ENCODE data around the gene SRGAP2B.
"Not testable (repeated sequence)": the region's sequence is repeated elsewhere in the genome, so short reads cannot be mapped to it uniquely, and the experiment has no call there.

Gene SRGAP2B

DNA sequence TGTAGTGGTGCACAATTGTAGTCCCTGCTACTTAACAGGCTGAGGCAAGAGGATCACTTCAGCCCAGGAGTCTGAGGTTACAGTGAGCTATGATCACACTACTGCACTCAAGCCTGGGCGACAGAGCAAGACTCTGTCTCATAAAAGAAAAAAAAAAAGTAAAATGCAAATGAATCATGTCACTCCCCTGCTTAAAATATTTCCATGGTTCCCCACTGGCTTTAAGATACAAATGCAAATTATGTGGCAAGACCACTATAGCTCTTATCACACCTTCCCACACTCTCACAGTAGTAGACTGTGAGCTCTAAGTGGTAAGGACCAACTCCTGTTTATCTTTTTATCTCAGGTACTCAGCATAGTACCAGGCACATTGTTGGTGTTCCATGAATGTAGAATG, 53.6 kb downstream of the SRGAP2B start:
- not testable (repeated sequence) for DNase-seq

DNA sequence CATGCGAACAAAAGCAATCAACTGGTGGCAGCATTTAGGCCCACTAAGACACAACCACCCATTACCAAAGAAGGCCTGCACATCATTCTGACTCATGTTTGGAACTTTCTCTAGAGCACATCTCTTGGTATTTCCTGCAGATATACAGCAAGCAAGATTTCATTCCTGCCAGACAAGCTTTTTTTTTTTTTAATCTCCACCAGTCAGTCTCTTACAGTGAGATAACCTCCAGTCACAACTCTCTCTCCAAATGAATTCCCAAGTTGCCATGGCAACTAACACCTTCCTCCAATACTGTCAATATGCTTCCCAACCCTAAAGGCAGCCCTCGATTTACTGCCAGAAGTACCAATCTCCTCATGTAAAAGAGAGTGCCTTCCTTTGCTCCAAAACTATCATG, 59.1 kb downstream of the SRGAP2B start:
- not testable (repeated sequence) for DNase-seq

DNA sequence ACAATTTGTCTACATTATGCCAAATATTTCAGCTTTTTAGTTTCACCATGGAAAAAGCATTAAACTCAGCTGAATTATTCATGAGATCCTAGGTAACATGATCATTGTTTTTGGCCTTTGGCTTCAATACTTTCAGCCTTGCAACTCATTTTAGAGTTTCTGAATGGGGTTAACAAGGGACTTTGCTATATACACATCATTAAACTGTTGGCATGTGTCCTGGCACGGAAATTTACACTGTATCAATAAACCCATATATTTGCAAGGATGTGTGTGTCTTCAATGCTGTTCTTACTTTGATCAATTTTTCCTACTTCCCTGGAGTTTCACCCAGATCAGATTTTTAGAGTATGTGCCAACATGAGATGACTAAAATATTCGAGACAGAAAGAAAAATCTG, 61.6 kb downstream of the SRGAP2B start:
- not testable (repeated sequence) for DNase-seq

DNA sequence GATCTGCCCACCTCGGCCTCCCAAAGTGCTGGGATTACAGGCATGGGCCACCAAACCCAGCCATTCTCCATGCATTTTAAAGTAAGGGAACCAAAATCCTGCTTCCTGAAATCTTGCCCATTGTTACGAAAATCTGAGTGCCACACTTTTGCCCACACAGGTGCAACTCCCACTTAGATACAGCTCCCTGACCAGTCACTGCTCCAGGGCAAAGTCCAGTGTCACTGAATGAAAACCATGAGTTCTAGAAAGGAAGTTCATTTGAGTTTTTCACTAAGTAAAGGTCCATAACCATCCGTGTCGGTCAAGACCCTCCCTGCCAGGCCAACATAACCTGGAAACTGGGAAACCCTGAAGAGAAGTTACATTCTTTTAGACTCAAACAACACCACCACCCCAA, 67.9 kb downstream of the SRGAP2B start:
- not testable (repeated sequence) for DNase-seq

DNA sequence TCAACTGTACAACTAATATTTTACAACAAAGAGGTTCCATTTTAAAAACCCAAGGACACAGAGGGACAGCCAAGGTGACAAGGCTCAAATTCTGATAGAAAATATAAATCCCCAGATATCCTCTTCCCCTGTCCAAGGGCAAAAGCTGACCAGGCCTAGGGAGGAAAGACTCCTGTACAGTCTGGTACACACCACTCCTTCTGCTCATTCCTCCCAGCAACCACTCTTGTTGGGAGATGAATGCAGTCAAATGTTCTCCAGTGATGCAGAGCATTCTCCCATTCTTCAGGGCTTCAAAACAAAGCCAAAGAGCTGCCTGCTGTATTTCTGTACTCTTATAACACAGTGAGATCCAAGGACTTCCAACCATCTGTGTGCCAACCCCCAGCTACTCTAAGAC, 69.8 kb downstream of the SRGAP2B start:
- not testable (repeated sequence) for DNase-seq

DNA sequence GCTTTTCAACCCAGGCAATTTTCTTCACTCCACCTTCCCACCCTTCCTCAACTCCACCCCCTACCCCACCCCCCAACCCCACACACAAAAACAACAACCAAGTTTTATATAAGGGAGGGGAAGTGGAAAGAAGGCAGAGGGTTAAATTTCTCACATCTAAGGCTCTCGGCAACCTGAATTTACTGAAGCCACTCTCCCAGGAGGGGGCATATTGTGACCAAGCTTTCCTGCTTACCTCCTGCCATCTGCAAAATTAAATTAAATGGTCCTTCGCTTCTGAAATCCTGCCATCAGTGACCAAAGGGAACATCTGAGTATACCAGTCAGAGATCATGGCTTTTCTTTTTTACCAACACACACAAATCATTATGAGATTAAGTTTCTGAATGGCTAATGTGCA, 72.9 kb downstream of the SRGAP2B start:
- not testable (repeated sequence) for DNase-seq

DNA sequence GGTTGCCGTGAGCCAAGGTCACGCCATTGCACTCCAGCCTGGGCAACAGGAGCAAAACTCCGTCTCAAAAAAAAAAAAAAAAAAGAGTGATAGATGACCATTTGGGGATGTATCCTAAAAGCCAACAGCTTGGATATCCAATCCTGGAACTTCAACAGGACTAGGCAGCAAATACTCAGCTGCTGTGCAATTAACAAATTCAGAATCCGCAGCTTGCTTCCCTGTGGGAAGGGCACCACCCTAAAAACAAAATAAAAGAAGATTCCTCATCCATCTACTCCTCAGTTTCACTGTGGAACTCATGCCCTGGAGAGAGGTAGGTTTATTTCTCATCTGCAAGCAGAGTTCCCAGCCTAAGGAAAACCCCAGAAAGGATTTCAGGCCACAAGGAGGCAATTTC, 73.4 kb downstream of the SRGAP2B start:
- DNase-seq = not testable (repeated sequence)

DNA sequence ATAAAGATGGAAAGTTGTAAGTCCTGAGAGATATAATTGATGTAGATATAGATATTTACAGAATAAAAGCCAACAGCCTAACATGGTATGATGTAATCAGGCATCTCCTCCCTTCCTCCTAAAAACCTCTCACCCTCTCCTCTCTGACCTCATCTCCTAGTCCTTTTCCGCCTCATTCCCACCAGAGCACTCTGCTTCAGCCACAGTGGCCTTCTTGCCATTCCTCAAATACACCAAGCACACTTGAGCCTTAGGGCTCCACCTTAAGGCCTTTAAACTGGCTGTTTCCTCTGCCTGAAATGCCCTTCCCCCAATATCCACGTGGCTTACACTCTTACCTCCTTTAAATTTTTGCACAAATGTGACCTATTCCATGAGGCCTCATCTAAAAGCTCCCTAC, 75.4 kb downstream of the SRGAP2B start:
- DNase-seq = not testable (repeated sequence)

DNA sequence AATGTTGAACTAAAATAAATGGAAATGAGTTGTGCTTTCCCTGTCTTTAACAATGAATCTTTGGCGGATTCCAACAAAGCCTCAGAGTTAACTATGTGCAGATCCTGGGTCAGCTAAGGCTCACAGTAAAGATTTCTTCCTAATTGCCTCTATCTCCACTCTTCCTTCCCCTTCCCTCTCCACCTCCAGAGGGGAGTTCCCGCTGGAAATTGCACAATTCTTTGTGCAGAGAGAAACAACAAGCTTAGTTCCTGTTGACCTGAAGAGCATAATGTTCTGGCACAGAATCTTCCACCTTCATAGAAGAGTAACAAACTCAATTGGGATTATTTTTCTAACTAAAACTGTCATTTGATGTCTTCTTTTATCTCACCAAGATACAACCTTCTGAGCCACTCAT, 77.4 kb downstream of the SRGAP2B start:
- not testable (repeated sequence) for DNase-seq

DNA sequence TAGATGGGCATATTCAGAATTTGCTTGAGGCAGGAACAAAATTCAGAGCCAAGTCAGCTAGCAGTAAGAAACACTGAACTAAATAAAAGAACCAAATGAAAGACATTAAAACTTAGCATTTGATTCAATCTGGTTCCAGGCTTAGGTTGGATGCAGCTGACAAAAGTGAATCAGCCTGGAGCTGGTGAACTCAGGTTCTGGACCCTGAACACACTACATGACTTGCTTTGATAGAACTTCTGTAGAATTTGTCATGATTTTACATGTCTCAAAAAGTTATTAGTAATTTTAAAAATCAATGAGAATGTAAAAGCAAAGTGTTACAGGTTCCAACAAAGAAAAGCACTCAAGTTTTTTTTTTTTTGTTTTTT, 78.7 kb downstream of the SRGAP2B start:
- not testable (repeated sequence) for DNase-seq

DNA sequence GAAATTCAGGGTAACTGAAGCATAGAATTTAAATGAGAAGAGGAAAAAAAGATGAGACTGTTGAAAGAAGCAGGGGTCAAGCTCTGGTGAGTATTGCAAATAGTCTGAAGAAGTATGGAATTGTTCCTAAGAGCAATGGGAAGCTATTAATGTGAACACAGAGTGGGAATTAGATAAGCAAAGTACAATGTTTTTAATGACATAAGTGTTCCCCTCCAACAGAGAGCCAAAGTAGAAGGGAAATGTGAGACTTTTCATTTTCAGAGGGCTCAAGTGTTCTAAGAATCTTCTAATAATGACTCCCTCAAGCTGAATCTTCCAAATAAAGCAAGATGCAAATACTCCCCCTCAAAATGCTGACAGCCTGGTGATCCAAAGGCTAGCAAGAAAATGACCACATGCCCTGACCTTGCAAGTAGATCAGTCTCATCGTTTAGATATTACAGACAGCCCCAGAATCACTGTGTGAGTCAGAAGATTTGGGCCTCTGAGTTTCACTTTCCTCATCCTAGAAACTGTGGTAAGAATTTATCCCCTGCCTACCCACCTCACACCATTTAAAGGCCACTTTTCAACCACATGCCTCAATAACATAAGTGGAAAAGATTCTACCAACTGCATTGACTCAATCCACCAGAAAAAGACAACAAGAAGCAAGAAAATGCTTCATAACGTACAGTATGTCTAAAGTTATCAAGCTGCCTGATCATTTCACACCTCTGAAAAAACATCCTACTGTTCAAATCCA, 79.2 kb downstream of the SRGAP2B start:
- DNase-seq = not testable (repeated sequence)

DNA sequence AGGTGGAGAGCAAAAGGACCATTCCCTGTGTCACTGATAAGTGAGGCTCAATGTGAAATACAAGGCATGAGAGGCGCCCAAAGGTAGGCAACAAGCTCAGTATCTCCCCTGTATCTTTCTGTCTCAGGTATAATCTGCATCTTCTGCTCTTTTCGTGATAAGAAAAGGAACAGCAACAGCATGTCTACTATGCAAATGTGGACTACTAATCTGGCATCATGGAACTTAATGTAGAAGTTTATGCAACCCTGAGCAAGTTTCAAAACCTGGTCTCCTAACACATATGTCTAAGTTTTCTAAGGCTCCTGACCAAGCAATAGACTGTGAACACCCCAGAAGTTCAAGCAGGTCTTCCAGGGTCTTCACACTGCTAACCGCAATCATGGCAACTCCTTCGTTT, 81.8 kb downstream of the SRGAP2B start:
- not testable (repeated sequence) for DNase-seq

DNA sequence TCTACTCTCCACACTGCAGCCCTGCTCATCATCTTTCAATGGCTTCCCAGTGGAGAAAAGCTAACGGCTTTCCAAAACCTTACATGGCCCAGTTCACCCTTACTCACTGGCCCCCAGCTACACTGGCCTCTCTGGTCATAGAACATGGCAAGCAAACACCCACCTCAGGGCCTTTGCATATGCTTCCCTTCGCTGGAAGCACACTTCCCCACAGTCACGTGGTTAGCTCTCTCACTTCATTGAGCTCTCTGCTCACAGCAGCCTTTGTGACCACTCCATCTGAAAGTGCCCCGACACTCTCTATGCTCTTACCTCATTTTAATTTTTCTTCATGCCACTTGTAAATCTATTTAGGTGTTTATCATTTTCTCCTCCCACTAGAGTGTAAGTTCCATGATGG, 83.3 kb downstream of the SRGAP2B start:
- DNase-seq = not testable (repeated sequence)

DNA sequence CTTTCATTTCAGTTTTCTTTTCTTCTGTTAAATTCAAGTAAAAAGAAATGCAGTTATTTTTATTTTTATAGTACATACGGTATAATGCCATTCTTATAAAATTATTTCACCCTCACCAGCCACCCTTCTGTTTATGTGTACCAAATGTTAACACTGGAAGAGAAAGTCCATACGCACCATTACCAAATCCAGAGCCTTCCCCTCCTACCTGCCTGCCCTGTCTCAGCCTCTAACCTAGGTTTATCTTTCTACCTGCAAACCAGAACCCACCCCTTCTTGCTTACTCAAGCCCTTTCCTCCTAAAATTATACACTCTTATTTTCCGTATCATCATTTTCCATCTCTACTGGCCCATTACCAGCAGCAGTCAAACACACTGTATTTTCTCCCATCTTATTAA, 84.5 kb downstream of the SRGAP2B start:
- DNase-seq = not testable (repeated sequence)

DNA sequence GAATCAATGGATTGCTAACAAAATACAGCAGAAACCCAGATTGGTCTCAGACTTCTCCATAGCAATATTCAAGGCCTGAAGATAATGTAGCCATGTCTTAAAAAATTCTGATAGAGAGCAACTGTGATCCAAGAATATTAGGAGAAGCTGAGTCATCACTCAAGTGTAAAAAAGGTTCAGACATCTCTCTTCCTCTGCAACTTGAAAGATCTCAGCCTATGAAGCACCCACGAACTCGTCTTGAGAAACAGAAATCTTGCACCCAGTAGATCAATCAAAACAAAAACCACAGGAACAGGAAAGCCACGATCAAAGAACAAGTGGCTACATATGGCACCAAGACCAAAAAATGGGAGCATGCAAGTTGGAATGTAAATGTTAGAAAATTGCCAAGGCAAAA, 85.2 kb downstream of the SRGAP2B start:
- DNase-seq = not testable (repeated sequence)

DNA sequence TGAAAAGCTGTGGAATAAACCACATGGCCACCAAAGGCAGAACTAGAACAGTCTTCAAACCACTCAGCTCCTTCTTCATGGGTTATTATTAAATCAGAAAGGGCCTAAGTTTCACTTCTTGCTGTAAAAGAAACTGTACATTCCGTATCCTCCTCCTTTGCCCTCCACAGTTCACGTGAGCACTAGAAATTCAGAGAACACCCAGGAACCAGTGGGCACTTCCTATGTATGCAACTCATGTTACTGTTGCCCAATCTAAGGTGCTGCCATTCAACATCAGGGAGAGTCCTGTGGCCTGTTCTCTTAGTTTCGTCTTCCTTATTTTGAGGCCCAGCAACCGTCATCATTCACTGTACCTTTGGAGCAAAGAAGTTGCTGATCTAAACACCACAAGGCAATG, 86.7 kb downstream of the SRGAP2B start:
- DNase-seq = not testable (repeated sequence)

DNA sequence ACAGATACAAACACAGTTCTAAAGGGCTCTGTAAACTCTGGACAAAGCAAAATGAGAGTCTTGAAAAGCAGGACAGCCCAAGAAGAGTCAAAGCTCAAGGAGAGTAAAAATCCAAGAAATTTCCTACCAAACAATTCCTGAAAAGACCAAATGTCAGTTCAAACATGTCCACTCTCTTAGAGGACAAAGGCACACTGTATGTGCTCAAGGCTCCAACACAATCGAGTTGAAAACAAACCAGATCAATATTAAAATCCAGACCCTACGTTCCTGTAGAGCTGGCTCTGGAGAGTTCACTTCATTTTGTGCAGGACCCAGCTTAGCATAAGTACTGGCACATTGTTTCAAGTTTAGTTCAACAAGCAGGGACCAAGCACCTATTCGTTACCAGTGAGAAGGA, 90.0 kb downstream of the SRGAP2B start:
- not testable (repeated sequence) for DNase-seq

DNA sequence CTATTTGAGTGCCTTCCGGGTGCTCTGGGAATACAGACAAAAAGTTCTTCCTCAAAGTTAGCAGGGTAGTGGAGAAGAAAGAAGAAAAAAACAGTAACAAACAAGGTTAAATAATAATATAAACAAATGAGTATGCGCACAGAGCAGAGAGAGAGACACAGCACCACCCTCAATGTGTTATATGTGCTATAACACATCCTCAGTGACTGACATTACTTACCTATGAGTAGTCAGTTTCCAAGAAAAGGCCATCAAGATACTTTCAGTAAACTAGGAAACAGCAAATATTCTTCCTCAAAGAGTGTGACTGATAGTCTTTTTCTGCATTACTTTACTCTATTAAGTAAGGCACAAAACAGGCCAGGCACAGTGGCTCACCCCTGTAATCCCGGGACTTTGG, 93.7 kb downstream of the SRGAP2B start:
- not testable (repeated sequence) for DNase-seq

DNA sequence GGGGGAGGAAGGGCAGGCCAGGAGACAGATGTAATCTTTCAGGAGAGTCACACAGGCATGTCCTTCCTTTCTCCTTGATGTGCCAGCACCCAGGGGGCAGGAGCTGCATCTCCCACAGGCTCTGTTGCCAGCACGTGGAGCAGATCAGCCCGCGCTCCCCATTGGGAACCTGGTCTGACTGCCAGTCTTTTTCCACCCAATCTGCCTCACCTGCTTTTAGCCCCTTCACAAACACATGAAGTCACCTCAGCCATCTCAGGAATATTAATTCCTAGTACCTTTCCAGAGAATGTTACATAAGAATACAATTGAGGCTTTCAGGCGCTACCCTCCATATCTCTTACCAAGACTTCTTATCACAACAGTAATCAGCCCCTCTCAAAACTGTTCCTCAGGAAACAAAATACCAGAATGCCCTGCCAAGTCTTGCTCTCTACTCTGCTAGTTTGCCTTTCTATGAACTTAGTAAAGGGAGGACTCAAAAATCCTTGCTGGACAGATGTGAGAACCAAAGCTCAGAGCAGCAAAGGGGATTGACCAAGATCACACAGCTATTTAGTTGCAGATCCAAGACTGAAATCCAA, 94.3 kb downstream of the SRGAP2B start:
- not testable (repeated sequence) for DNase-seq

DNA sequence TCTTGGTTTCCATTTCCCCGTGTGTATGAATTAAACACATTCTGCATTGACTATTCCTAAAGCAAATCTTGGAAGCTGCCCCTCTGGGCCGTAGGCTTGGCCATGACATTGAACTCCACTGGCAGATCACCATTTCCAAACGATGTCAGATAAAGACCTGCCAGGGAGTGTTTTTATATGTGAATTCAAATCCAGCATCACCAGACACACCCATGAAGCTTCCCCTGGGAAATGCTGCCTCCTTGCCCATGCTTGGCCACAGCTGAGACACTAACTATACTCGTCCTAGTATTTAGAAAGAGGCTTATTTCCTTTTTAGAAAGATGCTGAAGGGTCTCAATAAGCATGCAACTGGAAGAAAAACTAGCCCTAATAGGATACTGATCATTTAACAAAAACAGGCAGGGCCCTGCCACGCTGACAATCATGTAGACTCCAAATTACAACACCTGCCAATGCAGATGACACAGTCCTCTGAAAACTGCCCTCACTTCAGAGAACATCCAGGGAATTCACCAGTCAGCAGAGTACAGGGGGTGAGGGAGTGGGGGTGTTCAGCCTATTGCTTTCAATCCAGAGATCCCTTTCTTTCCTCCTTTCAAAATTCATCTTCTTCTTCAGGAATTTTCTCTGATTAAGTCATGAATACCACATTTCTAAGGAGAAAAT, 94.9 kb downstream of the SRGAP2B start:
- not testable (repeated sequence) for DNase-seq

DNA sequence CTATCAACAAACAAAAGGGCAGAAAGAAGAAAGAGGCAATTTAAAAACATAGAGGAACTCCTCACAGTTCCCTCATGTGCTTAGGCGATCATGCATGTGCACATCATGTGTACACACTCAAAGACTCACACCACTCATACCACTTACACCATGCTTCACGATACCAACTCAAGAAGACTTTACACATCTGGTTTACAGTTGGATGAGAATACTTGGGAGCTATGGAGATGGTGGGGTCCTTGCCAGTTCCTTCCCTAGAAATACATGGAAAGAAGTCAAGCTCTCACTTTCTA, 96.2 kb downstream of the SRGAP2B start:
- DNase-seq = not testable (repeated sequence)

DNA sequence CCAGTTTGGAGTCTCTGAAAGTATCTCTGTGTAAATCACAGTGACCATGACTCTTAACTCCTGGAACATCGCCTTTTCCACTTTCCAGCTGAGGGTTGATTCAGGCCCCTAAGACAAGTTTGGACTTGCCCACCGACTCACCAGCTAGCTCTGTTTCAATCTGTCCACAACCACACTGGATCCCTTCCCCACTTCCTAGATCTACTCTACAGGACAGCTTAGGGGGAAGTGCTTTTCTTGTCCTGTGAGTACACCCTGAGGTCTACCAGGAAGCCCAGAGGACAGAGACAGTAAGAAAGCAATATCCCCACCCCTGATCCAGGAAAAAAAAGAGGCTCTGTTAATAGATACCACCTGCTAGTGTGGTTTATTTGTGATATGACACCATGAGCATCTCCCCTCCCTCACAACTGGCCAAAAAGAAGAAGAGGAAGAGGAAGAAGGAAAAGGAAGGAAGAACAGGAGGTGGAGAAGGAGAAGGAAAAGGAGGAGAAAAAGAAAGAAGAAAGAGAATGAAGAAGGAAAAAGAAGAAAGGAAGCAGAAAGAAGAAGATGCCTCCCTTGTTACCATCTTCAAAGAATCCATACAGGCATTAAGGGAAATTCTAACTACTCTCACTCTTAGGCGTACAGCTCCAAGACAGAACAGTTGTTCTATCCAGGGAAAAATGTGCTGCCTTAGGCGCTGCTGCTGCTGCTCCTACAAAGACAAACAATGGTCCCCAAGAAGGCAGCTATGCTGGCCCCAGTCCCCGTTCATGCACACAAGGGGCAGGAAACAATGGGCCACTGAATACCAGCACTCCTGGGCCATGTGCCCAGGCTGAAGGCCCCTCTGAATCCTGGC, 96.8 kb downstream of the SRGAP2B start:
- DNase-seq = not testable (repeated sequence)

DNA sequence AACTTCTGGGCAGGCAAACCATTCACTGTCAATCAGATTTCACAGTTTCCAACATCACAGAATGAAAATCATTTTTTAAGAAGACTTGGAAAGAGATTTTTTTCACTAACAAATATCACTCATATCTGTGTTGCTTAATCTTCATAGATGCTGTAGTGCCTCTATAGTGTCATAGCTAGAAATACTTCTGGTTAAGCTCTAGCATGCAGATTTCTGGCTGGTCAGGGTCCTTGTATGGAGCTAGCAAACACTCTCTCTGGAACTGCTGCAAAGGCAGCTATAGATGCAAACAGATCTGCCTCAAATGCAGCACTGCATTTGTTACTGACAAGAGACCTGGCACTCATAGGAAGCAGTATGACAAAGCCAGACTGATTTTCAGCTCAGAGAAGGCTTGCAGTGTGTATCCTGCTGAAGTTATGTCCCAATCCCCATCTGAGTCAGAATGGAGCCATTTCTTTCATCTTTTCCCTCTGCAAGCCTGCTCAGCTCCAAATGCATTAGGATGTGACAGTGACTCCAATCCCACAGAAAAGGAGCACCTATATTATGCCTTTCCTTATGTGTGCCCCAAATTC, 99.2 kb downstream of the SRGAP2B start:
- not testable (repeated sequence) for DNase-seq
